Measurements from ENCODE around the gene ZBTB16.

The ZBTB16 gene

GRCh38 chr11:114289779-114290178 lies 230.3 kb downstream of the ZBTB16 start:
- FAIRE-seq = no peak

DNA sequence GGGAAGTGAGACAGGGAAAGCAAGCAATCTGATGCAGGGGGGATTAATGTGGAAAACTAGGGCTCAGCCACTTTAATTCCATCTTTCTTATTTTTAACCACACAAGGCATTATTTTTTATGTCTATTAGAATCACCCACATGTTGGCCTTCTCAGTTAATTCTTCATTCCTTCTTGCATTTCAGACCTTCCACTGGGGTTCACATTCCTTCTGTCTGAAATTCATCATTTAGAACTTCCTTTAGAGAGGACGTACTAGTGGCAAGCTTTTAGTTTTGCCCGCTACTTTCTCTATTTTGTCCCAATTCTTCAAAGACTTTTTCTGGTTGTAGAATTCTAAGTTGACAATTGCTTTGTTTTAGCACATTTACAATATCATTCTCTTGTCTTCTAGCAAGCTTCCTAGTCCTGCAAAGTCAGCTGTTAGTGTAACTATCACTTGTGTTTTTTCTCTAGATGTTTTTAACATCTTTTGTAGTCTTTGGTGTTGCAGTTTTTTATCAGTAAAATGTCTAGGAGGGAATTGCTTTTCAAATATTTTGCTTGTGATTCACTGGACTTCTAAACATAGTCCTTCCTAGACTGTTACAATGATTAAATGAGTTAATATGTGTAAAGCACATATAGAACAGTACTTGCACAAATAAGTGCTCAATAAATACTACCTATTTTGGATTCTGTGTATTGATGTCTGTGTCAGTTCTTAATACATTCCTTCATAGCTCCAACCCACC lies 231.2 kb downstream of the ZBTB16 start:
- peak; percentile 5 for FAIRE-seq

DNA sequence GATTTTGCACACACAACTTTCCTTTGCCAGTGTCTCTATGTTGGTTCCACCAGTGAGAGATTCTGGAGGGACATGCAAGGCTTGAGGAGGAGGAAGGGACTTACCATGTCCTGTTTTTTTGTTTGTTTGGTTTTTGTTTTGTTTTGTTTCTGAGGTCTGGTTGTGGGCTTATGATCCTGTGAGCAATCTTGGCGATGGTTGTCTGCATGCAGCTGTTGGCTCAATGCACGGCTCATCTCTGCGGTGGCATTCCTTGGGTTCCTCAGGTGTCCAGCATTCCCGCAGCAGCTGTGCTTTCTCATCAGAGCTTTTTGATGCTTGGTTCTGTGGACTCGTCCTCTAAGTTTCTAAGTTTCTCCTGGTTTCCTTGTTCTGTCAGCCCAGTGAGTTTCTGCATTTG lies 231.9 kb downstream of the ZBTB16 start:
- no peak for FAIRE-seq

GRCh38 chr11:114291842-114292680 lies 232.6 kb downstream of the ZBTB16 start:
- FAIRE-seq = peak; percentile 88

DNA sequence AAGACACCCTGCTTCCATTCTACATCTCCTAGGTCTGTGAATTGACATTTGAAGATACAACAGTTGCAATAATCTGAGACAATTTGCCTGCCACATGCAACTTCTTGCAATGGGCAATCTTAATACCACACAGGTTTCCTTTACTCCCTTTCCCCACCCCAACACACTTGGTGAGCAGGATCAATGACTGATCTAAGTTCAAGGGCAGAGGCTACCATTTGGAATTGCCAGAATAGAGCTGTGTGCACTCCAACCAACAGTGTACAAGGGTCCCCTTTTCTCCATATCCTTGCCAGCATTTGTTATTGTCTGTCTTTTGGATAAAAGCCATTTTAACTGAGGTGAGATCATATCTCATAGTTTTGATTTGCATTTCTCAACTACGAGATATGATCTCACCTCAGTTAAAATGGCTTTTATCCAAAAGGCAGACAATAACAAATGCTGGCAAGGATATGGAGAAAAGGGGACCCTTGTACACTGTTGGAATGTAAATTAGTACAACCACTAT lies 233.7 kb downstream of the ZBTB16 start:
- FAIRE-seq = no peak

DNA sequence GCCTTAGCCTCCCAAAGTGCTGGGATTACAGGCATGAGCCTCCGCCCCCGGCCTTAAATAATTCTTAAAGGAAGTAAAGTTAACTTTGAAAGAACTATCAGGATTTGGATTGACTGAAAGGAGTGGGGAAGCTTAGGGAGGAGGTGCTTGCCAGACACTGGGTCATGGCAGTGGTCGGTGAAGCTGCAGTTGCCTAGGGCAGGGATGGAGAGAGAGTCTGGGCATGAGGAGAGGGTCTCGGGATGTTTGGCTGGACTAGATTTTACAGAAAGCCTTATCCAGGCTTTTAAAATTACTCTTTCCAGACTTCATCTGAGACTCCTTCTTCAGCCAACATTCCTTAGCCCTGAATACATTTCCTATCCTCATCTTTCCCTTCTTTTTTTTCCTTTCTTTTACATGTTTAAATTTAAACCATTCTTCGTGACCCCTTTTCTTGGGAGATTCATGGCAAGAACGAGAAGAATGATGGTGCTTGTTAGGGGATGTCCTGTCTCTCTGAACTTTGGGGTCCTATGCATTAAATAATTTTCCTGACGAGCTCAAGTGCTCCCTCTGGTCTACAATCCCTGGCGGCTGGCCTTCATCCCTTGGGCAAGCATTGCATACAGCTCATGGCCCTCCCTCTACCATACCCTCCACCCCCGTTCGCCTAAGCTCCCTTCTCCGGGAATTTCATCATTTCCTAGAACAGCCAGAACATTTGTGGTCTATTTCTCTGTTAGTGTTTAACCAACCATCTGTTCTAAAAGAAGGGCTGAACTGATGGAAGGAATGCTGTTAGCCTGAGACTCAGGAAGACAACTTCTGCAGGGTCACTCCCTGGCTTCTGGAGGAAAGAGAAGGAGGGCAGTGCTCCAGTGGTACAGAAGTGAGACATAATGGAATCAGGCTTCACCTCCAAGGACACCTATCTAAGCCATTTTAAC lies 236.4 kb downstream of the ZBTB16 start, which contains the start of gene NNMT:
Gene NNMT, plus strand, starts transcription at position 724 of the 929 bp plus-strand sequence. Its CDS starts 158 bp downstream, at position 882.
- no peak for FAIRE-seq

DNA sequence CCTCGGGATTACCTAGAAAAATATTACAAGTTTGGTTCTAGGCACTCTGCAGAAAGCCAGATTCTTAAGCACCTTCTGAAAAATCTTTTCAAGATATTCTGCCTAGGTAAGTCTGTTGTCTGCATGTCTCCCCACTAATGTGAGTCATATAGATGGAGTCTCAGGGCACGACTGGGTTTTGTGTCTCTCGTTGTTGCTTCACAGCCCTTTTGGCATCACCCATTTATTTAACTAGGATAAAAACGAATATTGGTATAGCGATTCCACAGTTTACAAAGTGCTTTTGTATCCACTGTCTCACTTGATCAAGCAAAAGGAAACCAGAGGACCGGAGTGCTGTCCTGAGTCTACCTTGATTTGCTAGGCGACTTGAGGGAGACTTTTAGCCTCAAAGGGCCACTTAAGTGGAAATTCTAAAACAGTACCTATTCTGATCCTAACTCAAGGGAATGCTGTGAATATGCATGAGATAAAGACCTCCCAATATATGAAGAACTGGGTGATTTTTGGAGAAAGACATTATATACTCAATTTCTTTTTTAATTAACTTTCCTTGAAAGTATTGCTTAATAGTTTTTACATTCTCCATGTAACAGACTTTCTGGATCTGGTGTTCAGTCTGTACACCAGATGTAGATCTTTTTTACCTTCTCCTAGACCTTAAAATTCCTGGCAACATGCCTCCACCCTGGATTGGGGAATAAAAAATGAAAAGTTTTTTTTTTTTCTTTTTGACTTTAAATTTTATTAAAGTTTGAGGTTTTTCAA lies 237.3 kb downstream of the ZBTB16 start:
- FAIRE-seq = no peak

DNA sequence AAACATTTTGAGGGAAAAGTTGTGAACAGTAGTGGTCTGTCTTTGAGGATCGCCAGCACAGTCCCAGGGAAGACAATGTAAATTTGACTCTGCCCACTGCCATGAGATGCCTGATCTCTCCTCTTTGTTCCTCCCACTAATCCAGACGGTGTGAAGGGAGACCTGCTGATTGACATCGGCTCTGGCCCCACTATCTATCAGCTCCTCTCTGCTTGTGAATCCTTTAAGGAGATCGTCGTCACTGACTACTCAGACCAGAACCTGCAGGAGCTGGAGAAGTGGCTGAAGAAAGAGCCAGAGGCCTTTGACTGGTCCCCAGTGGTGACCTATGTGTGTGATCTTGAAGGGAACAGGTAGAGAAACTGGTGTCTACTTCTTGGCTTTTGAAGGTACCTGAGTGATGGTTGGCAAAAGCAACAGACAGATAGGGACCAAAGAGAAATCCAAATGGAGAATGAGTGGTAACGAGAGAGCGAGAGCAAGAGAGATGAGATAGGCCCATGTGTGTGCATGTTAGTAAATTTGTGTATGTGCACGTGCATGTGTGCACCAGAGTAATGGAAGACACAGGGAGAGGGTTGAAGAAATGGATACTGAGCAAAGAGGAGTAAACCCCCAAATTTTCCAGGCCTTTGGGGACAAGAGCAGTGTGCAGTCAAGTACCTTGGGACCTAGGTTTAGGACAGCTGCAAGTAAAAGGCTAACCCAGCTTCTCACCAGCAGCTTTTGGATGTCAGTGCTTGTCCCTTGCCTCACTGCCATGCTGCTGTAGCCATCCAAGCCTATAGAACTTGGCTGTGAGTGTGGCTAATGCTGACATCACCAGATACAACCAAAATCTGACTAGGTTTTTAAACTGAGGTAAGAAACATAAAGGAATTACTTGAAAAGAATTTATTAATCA lies 238.5 kb downstream of the ZBTB16 start:
- no peak for FAIRE-seq

- FAIRE-seq = no peak
Measured at GRCh38 chr11:114298710-114299109, 239.2 kb downstream of the ZBTB16 start.

Data from islet of Langerhans (tissue), 1 donor.